Neuronal stem cell (in vitro differentiated cells): ENCODE data around the gene MRC2.

ENCODE experiments used
- DNase-seq: peaks from one replicate; pipeline ENCODE4 v3.0.0-alpha.2; 2013; ENCODE audit warnings: low spot score
- H2AFZ ChIP-seq: one replicate; pipeline ENCODE4 v1.6.1; 2013; ENCODE audit warnings: mild to moderate bottlenecking, low read length, inconsistent platforms
- H2AK5ac ChIP-seq: 2 replicates; pipeline ENCODE4 v1.6.1; 2013; ENCODE audit warnings: low read depth, mild to moderate bottlenecking, inconsistent platforms, low read length, moderate library complexity, mixed read lengths
- H2BK120ac ChIP-seq: 2 replicates; pipeline ENCODE4 v1.6.1; 2013; ENCODE audit warnings: low read depth, mild to moderate bottlenecking, inconsistent platforms, low read length, moderate library complexity, mixed read lengths
- H2BK12ac ChIP-seq: one replicate; pipeline ENCODE4 v1.6.1; 2013; ENCODE audit warnings: low read length, inconsistent platforms
- H2BK15ac ChIP-seq: 2 replicates; pipeline ENCODE4 v1.6.1; 2013; ENCODE audit warnings: mild to moderate bottlenecking, low read length, inconsistent platforms, mixed read lengths
- H2BK5ac ChIP-seq: one replicate; pipeline ENCODE4 v1.6.1; 2013; ENCODE audit warnings: inconsistent platforms, mild to moderate bottlenecking, low read length, moderate library complexity
- H3K14ac ChIP-seq: one replicate; pipeline ENCODE4 v1.6.1; 2013; ENCODE audit warnings: low read length, inconsistent platforms
- H3K18ac ChIP-seq: 2 replicates; pipeline ENCODE4 v1.6.1; 2013; ENCODE audit warnings: low read length, inconsistent platforms
- H3K23ac ChIP-seq: 2 replicates; pipeline ENCODE4 v1.6.1; 2013; ENCODE audit warnings: low read depth, mild to moderate bottlenecking, mixed read lengths, low read length, inconsistent platforms; ENCODE audit not compliant: poor library complexity
- H3K27ac ChIP-seq: replicated peaks from 3 replicates; pipeline ENCODE4 v1.5.1; 2013; ENCODE audit warnings: low read length, inconsistent platforms
- H3K27me3 ChIP-seq, 3 experiments: 2 replicates each; pipeline ENCODE4 v1.6.1; 2013; ENCODE audit warnings: low read length in 3 of 3, mild to moderate bottlenecking in 2 of 3, inconsistent platforms in 1 of 3, low read depth in 1 of 3, mixed read lengths in 1 of 3, moderate library complexity in 1 of 3; ENCODE audit not compliant: control insufficient read depth in 3 of 3, insufficient read depth in 3 of 3
- H3K36me3 ChIP-seq, 2 donors: replicated peaks in 1 of 2; 2 replicates each; pipeline ENCODE4 v1.6.1; 2013; ENCODE audit warnings: low read length in 2 of 2; ENCODE audit not compliant: control insufficient read depth in 2 of 2, insufficient read depth in 2 of 2
- H3K4ac ChIP-seq: 2 replicates; pipeline ENCODE4 v1.6.1; 2013; ENCODE audit warnings: inconsistent platforms, mild to moderate bottlenecking, low read length, moderate library complexity
- H3K4me1 ChIP-seq, 2 donors: 1 replicate in 1 of 2; 2 replicates in 1 of 2; pipeline ENCODE4 v1.6.1; 2013; ENCODE audit warnings: low read length in 2 of 2, low read depth in 1 of 2; ENCODE audit not compliant: control insufficient read depth in 2 of 2, insufficient read depth in 1 of 2
- H3K4me2 ChIP-seq: one replicate; pipeline ENCODE4 v1.6.1; 2013; ENCODE audit warnings: mild to moderate bottlenecking, low read length, inconsistent platforms; ENCODE audit not compliant: insufficient read depth, poor library complexity, severe bottlenecking
- H3K4me3 ChIP-seq, 2 donors: 2 replicates each; pipeline ENCODE4 v1.5.1; 2013; ENCODE audit warnings: low read length in 2 of 2, mild to moderate bottlenecking in 2 of 2, inconsistent platforms in 1 of 2, moderate library complexity in 1 of 2
- H3K79me1 ChIP-seq: one replicate; pipeline ENCODE4 v1.6.1; 2013; ENCODE audit warnings: low read depth, mild to moderate bottlenecking, inconsistent platforms, low read length, moderate library complexity
- H3K9ac ChIP-seq: one replicate; pipeline ENCODE4 v1.6.1; 2013; ENCODE audit warnings: mild to moderate bottlenecking, low read depth, low read length, inconsistent platforms; ENCODE audit not compliant: poor library complexity
- H3K9me3 ChIP-seq, 2 donors: replicated peaks in 1 of 2; 2 replicates each; pipeline versions ENCODE3 to v1.6.1; 2013; ENCODE audit warnings: low read length in 2 of 2, mild to moderate bottlenecking in 2 of 2, inconsistent platforms in 1 of 2, low read depth in 1 of 2, mixed read lengths in 1 of 2, moderate library complexity in 1 of 2; ENCODE audit not compliant: control insufficient read depth in 2 of 2, insufficient read depth in 1 of 2
- H4K8ac ChIP-seq: one replicate; pipeline ENCODE4 v1.6.1; 2013; ENCODE audit warnings: low read depth, mild to moderate bottlenecking, inconsistent platforms, low read length, moderate library complexity
- H4K91ac ChIP-seq: one replicate; pipeline ENCODE4 v1.6.1; 2013; ENCODE audit warnings: low read length, low read depth, mild to moderate bottlenecking, inconsistent platforms; ENCODE audit not compliant: poor library complexity
- WGBS, 2 donors: extraction: QIAGEN DNeasy Blood & Tissue Kit; methylation state at CpG; one replicate each; pipeline ENCODE4 v1.1.7; 2013; ENCODE audit warnings: missing lambda C conversion rate in 2 of 2, mixed read lengths in 1 of 2; ENCODE audit not compliant: insufficient read length in 2 of 2, insufficient replicate concordance in 1 of 2; ENCODE audit errors: extremely low coverage in 2 of 2; 5-methylcytosine and 5-hydroxymethylcytosine counted together

Gene MRC2

GRCh38 chr17:62625184-62625869 is 2.1 kb upstream of the MRC2 start:
- DNase-seq: no peak
- H2BK5ac ChIP-seq: no peak overlapping the region
- H3K4me1 ChIP-seq: peaks cover 16 to 21% of the 10 kb centered on the region in 2 donors
- peak overlapping the region; percentile 67 for H2AK5ac ChIP-seq
- peaks cover 0 to 6% of the 10 kb centered on the region in 2 donors for H3K36me3 ChIP-seq
- H3K9ac ChIP-seq: no peak overlapping the region
- WGBS, 2 donors: no CpG with 5 or more reads among the region's 19 CpGs
- no peaks in the 10 kb centered on the region for H3K9me3 ChIP-seq
- H3K4me2 ChIP-seq: no peak overlapping the region
- H3K4me3 ChIP-seq: no peak overlapping the region
- no peak overlapping the region for H3K14ac ChIP-seq
- peak overlapping the region; percentile 25 for H3K23ac ChIP-seq
- peak overlapping the region; percentile 30 for H2BK12ac ChIP-seq
- H2BK15ac ChIP-seq: peak overlapping the region; percentile 23
- H4K91ac ChIP-seq: peak overlapping the region; percentile 13
- H3K4ac ChIP-seq: no peak overlapping the region
- peaks cover 3% of the 10 kb centered on the region for H3K79me1 ChIP-seq
- H3K27ac ChIP-seq: no peak overlapping the region
- H2AFZ ChIP-seq: no peak overlapping the region
- no peaks in the 10 kb centered on the region for H3K27me3 ChIP-seq
- H4K8ac ChIP-seq: no peak overlapping the region
- H2BK120ac ChIP-seq: peak overlapping the region; percentile 44
- peak overlapping the region; percentile 44 for H3K18ac ChIP-seq

- Histone ChIP-seq H4K8ac (no peak overlapping the region), H3K23ac (peak overlapping the region; percentile 22), H3K4me2 (no peak overlapping the region), H3K9ac (no peak overlapping the region), H3K27ac (no peak overlapping the region), H2BK15ac (peak overlapping the region; percentile 23), H4K91ac (no peak overlapping the region), H2AFZ (no peak overlapping the region), H3K14ac (no peak overlapping the region), H2BK5ac (no peak overlapping the region), H3K4ac (no peak overlapping the region), H3K79me1 (peaks cover 3% of the 10 kb centered on the region), H2AK5ac (peak overlapping the region; percentile 64), H3K9me3 (no peaks in the 10 kb centered on the region), H2BK12ac (no peak overlapping the region), H3K4me1 (peaks cover 16 to 21% of the 10 kb centered on the region in 2 donors), H2BK120ac (peak overlapping the region; percentile 44), H3K18ac (peak overlapping the region; percentile 44), H3K4me3 (no peak overlapping the region), H3K27me3 (no peaks in the 10 kb centered on the region), H3K36me3 (peaks cover 0 to 6% of the 10 kb centered on the region in 2 donors)
- no peak for DNase-seq
- WGBS, 2 donors: no CpG with 5 or more reads among the region's 4 CpGs
Measured at GRCh38 chr17:62625870-62626200, 1.6 kb upstream of the MRC2 start.

GRCh38 chr17:62626719-62627218 is 701 bp upstream of the MRC2 start:
- peak overlapping the region; percentile 94 for H3K9ac ChIP-seq
- H3K27me3 ChIP-seq: no peaks in the 10 kb centered on the region
- peak overlapping the region; percentile 90 for H3K4me2 ChIP-seq
- peak overlapping the region; percentile 90 for H3K23ac ChIP-seq
- no peaks in the 10 kb centered on the region for H3K9me3 ChIP-seq
- peak overlapping the region; percentile 93 for H4K91ac ChIP-seq
- peak overlapping the region; percentile 73 to 95 for H3K4me3 ChIP-seq
- peak overlapping the region; percentile 92 for H2AFZ ChIP-seq
- peak overlapping the region; percentile 86 for H3K27ac ChIP-seq
- no peak overlapping the region for H2BK120ac ChIP-seq
- peaks cover 5% of the 10 kb centered on the region for H3K79me1 ChIP-seq
- no peak overlapping the region for H4K8ac ChIP-seq
- H2BK5ac ChIP-seq: peak overlapping the region; percentile 97
- H3K18ac ChIP-seq: peak overlapping the region; percentile 98
- H3K14ac ChIP-seq: peak overlapping the region; percentile 58
- H2AK5ac ChIP-seq: peak overlapping the region; percentile 26
- peaks cover 0 to 15% of the 10 kb centered on the region in 2 donors for H3K36me3 ChIP-seq
- WGBS, 2 donors: no CpG with 5 or more reads among the region's 21 CpGs
- peaks cover 18 to 21% of the 10 kb centered on the region in 2 donors for H3K4me1 ChIP-seq
- peak; percentile 70 for DNase-seq
- H3K4ac ChIP-seq: no peak overlapping the region
- peak overlapping the region; percentile 43 for H2BK12ac ChIP-seq
- peak overlapping the region; percentile 50 for H2BK15ac ChIP-seq

DNA sequence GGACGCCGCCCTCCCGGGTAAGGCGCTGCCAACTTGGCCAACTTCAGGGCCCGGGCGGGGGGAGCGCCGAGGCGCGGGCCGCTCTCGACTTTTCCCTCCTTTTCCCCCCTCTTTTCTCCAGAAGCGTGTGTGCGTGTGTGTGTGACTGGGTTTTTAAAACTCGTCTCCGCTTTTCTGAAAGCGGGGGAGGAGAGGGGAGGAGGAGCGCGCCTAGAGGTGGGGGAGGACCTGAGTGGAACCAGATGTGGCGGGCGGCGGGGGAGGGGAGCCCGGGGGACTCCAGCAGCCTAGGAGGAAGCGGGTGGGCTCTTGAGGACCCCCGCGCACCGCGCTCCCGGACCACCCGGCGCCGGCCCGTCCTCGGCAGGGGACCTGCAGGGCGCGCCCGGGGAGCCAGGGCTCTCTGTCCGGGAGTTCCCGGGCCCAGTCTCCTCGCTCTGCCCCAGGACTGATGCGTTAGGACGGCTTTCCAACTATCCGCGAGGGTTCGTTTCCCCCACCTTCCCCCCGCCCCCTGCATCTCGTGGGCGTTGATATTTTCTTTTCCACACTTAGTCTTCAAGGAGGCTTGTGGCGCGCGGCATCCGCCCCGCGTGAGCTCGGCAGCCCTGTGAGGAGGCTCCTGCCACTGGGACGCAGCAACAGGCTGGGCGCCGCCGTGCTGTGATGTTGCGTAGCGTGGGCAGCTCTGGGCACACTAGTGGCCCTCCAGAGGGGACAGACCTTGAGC is 599 bp downstream of the MRC2 start:
- Histone ChIP-seq H3K4ac (no peak overlapping the region), H2BK5ac (peak overlapping the region; percentile 97), H3K18ac (peak overlapping the region; percentile 98), H3K4me1 (peaks cover 29 to 31% of the 10 kb centered on the region in 2 donors), H3K36me3 (peaks cover 0 to 23% of the 10 kb centered on the region in 2 donors), H3K23ac (peak overlapping the region; percentile 90), H4K91ac (no peak overlapping the region), H3K27me3 (no peaks in the 10 kb centered on the region), H3K27ac (peak overlapping the region; percentile 52), H3K9ac (peak overlapping the region; percentile 95), H2BK120ac (peak overlapping the region; percentile 47), H3K4me2 (peak overlapping the region; percentile 90), H2AK5ac (peak overlapping the region; percentile 59), H3K79me1 (peaks cover 9% of the 10 kb centered on the region), H3K9me3 (no peaks in the 10 kb centered on the region), H2BK15ac (peak overlapping the region; percentile 69), H2BK12ac (peak overlapping the region; percentile 60), H3K14ac (peak overlapping the region; percentile 78), H2AFZ (peak overlapping the region; percentile 92), H3K4me3 (peak overlapping the region; percentile 73 to 95), H4K8ac (no peak overlapping the region)
- peak; percentile 21 for DNase-seq
- WGBS, 2 donors: no CpG with 5 or more reads among the region's 61 CpGs
